Neutrophil (primary cell): ENCODE data around the gene TLR9.

Experiments
- H3K27ac ChIP-seq: fragments of 200-600 bp; sonication (generic); 2 replicates; pipeline ENCODE4 v1.5.1; 2016; ENCODE audit warnings: mild to moderate bottlenecking, moderate library complexity
- H3K27me3 ChIP-seq: fragments of 200-600 bp; sonication (generic); 2 replicates; pipeline ENCODE4 v1.6.0; 2016; ENCODE audit warnings: mild to moderate bottlenecking
- H3K36me3 ChIP-seq: fragments of 200-600 bp; sonication (generic); 2 replicates; pipeline ENCODE4 v1.5.1; 2017
- H3K4me1 ChIP-seq, 2 experiments: fragments of 200-600 bp in 1 of 2; sonication (generic) in 1 of 2; 1 replicate in 1 of 2; 2 replicates in 1 of 2; pipeline versions ENCODE4 v1.5.1 to v1.6.1; 2013 to 2016; ENCODE audit warnings: low read depth in 1 of 2, low read length in 1 of 2, mild to moderate bottlenecking in 1 of 2, moderate library complexity in 1 of 2; ENCODE audit not compliant: control insufficient read depth in 1 of 2, insufficient read depth in 1 of 2
- H3K4me3 ChIP-seq, 2 experiments: fragments of 200-600 bp in 1 of 2; sonication (generic) in 1 of 2; 1 replicate in 1 of 2; 2 replicates in 1 of 2; pipeline ENCODE4 v1.5.1; 2013 to 2016; ENCODE audit warnings: low read depth in 1 of 2, low read length in 1 of 2, mild to moderate bottlenecking in 1 of 2, moderate library complexity in 1 of 2
- H3K9me3 ChIP-seq: fragments of 200-600 bp; sonication (generic); 2 replicates; pipeline ENCODE4 v1.5.1; 2016
- TF ChIP-seq, protein P1 (sequence below): fragments of 200-600 bp; sonication (generic); IDR thresholded peaks from 2 replicates; pipeline ENCODE4 v1.5.1; 2016; ENCODE audit warnings: antibody characterized with exemption

Gene TLR9

DNA sequence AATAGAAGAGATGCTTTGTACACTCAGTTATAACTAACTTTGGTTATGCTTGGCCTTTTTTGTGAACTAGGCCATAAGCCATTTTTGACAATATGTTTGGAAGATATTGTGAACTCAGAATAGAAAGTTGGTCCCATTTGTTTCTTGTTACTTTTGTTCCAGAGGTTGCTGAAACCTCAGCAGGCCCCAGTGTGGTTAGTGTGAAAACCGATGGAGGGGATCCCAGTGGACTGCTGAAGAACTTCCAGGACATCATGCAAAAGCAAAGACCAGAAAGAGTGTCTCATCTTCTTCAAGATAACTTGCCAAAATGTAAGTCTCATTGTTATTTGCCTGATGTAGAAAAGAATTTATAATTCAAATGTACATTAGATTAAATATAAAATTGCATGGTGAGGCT, 21.7 kb downstream of the TLR9 start:
- TF ChIP-seq, protein P1, sequence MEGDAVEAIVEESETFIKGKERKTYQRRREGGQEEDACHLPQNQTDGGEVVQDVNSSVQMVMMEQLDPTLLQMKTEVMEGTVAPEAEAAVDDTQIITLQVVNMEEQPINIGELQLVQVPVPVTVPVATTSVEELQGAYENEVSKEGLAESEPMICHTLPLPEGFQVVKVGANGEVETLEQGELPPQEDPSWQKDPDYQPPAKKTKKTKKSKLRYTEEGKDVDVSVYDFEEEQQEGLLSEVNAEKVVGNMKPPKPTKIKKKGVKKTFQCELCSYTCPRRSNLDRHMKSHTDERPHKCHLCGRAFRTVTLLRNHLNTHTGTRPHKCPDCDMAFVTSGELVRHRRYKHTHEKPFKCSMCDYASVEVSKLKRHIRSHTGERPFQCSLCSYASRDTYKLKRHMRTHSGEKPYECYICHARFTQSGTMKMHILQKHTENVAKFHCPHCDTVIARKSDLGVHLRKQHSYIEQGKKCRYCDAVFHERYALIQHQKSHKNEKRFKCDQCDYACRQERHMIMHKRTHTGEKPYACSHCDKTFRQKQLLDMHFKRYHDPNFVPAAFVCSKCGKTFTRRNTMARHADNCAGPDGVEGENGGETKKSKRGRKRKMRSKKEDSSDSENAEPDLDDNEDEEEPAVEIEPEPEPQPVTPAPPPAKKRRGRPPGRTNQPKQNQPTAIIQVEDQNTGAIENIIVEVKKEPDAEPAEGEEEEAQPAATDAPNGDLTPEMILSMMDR, result no peak
- peaks cover 73 to 75% of the 10 kb centered on the region in 2 experiments for H3K4me1 ChIP-seq
- H3K9me3 ChIP-seq, result no peaks in the 10 kb centered on the region
- H3K27me3 ChIP-seq, result no peaks in the 10 kb centered on the region
- peak overlapping the region; percentile 89 for H3K27ac ChIP-seq
- peak overlapping the region in 1 of 2 experiments; percentile 2 for H3K4me3 ChIP-seq
- peaks cover 77% of the 10 kb centered on the region for H3K36me3 ChIP-seq

DNA sequence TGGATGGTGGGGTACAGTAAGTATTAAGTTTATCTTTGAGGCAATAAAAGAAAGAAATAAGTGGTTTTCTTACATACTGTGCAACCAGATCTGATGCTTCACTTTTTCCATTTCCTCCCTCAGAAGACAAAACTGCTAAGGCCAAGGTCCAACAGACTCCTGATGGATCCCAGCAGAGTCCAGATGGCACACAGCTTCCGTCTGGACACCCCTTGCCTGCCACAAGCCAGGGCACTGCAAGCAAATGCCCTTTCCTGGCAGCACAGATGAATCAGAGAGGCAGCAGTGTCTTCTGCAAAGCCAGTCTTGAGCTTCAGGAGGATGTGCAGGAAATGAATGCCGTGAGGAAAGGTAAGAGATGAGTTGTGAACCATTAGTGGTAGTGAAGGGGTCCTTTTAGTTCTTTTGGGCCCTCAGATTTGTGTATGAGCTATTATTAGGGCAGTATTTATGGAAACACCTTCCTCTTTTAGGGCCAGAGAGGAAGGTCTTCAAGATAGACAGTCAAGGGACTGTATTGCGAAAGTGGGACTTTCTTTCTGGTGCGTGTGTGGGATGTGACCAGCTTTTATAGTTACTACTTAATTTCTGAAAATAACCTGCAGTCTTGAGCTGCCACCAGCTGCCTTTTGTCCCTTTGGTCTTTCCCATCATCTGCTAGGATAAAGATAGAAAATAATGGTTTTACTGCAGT, 22.9 kb downstream of the TLR9 start:
- no peaks in the 10 kb centered on the region for H3K27me3 ChIP-seq
- H3K9me3 ChIP-seq, result no peaks in the 10 kb centered on the region
- peaks cover 65% of the 10 kb centered on the region for H3K36me3 ChIP-seq
- TF ChIP-seq, protein P1, result no peak
- H3K4me1 ChIP-seq, result peaks cover 70 to 75% of the 10 kb centered on the region in 2 experiments
- peak overlapping the region; percentile 42 to 49 for H3K4me3 ChIP-seq
- H3K27ac ChIP-seq, result peak overlapping the region; percentile 89

DNA sequence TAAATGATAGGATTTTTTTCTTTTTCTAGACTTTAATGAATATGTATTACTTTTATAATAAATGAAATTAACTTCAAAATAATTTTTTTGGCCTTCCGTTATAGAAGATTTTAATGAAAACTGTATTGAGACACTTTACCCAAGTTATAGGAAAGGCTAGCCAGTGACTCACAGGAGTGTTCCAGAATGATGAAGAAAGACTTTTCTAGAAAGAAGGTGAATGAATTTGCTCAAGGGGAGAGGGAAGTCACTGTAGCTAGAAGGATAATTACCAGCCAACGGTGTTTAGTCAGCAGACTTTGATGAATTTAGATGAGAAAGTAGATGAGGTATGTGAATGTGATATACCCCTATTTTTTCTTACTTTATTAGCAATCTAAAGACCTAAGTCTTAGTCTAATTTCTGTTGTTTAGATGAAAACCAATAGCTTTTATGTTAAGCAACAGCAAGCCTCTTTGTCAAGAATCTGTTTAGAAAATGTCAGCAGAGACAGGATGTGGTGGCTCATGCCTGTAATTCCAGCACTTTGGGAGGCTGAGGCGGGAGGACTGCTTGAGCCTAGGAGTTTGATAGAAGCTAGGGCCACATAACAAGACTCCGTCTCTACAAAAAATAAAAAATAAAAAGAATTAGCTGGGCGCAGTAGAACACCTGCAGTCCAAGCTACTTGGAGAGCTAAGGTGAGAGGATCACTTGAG, 24.3 kb downstream of the TLR9 start:
- TF ChIP-seq, protein P1, result no peak

DNA sequence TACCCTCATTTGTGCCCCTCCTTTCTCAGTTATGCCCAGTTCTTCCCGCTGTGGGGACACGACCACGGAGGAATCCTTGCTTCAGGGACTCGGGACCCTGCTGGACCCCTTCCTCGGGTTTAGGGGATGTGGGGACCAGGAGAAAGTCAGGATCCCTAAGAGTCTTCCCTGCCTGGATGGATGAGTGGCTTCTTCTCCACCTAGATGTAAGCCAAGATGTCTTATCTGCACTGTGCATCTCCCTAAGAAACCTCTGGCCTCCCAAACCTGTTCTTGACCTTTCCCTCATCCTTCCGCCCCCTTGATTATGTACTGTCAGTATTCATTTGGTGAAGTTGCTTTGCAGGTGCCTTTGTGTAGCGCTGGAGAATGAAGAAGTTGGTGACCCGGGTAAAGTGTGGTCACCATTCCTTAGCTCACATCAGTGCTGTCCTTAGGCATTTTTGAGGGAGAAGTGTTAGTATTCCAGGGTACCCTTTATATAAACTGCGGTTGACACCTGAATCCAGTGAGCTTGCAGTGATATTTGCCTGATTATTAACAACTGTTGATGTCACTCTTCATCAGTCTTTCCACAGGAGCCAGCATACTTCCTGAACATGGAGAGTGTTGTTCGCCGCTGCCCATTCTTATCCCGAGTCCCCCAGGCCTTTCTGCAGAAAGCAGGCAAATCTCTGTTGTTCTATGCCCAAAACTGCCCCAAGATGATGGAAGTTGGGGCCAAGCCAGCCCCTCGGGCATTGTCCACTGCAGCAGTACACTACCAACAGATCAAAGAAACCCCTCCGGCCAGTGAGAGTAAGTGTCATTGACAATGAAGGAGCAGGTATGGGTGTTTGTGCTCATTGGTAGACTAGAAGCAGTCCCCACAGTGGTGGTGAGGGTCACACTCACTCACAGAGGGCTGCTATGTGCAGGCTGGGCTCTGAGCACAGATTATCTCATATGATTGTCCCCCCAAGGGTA, 26.5 kb downstream of the TLR9 start:
- TF ChIP-seq, protein P1, result no peak
- H3K4me3 ChIP-seq, result peak overlapping the region; percentile 92
- H3K27me3 ChIP-seq, result no peaks in the 10 kb centered on the region
- H3K27ac ChIP-seq, result peak overlapping the region; percentile 89
- peaks cover 79 to 83% of the 10 kb centered on the region in 2 experiments for H3K4me1 ChIP-seq
- no peaks in the 10 kb centered on the region for H3K9me3 ChIP-seq
- H3K36me3 ChIP-seq, result peaks cover 29% of the 10 kb centered on the region

More for the DNA sequence above, 24.3 kb downstream of the TLR9 start:
- Histone ChIP-seq H3K27me3 (no peaks in the 10 kb centered on the region), H3K4me3 (peak overlapping the region in 1 of 2 experiments; percentile 49), H3K4me1 (peaks cover 84 to 89% of the 10 kb centered on the region in 2 experiments), H3K27ac (peak overlapping the region; percentile 89), H3K36me3 (peaks cover 51% of the 10 kb centered on the region), H3K9me3 (no peaks in the 10 kb centered on the region)
